Lower lobe of right lung (tissue), 2 donors: Measurements from ENCODE around the gene DOCK4. TPM values are rescaled to one million over a fixed set of nuclear protein-coding genes. Genes with fewer than 3 reads are reported as not detected.

Experiments
- ATAC-seq, 2 donors: fragments of 200-7000 bp; cut with Tn5 transposase; one replicate each; pipeline ENCODE4 v1.9.1; 2020 to 2022; ENCODE audit warnings: mild to moderate bottlenecking in 2 of 2, moderate library complexity in 2 of 2
- DNase-seq: peaks from one replicate; pipeline ENCODE4 v3.0.0-alpha.2; 2020
- H3K27ac ChIP-seq: fragments of 200-600 bp; one replicate; pipeline ENCODE4 v1.8.0; 2022
- H3K27me3 ChIP-seq: fragments of 200-600 bp; one replicate; pipeline ENCODE4 v1.8.0; 2022; ENCODE audit warnings: low read depth
- H3K36me3 ChIP-seq: fragments of 200-600 bp; one replicate; pipeline ENCODE4 v1.8.0; 2022; ENCODE audit warnings: mild to moderate bottlenecking
- H3K4me1 ChIP-seq: fragments of 200-600 bp; one replicate; pipeline ENCODE4 v1.8.0; 2022
- H3K4me3 ChIP-seq: fragments of 200-600 bp; one replicate; pipeline ENCODE4 v1.8.0; 2022; ENCODE audit warnings: mild to moderate bottlenecking
- H3K9me3 ChIP-seq: fragments of 200-600 bp; one replicate; pipeline ENCODE4 v1.8.0; 2022
- intact Hi-C: fragments of 100-400 bp; cut with DNase I; formaldehyde crosslinking; loops from one replicate; pipeline ENCODE4 v1.11.0; 2022
- total RNA-seq: library from RNA; stranded (reverse); fragmentation: NEBNext Ultra II Directional; extraction: Animal tissue kit (Norgen Biotek cat#: 25700); gene quantifications from one replicate; pipeline ENCODE4 v1.2.1, GENCODE V29; 2021
- TF ChIP-seq, protein P1 (sequence below): fragments of 200-600 bp; IDR thresholded peaks from one replicate; pipeline ENCODE4 v1.8.0; 2022; ENCODE audit warnings: antibody characterized with exemption, mild to moderate bottlenecking
- donor health status: DM: no; HTN: yes; CAD: no; lungs with severe emphysema.

The DOCK4 gene
- total RNA-seq, 1 donor from 2014 or later: 78.5 TPM

- no peaks in the 10 kb centered on the region for H3K27me3 ChIP-seq
- peak overlapping the region; percentile 4 for H3K27ac ChIP-seq
- H3K4me1 ChIP-seq: peaks cover 36% of the 10 kb centered on the region
- H3K9me3 ChIP-seq: no peaks in the 10 kb centered on the region
- DNase-seq (no peak), ATAC-seq (no peak)
- no peaks in the 10 kb centered on the region for H3K36me3 ChIP-seq
- TF ChIP-seq, protein P1, sequence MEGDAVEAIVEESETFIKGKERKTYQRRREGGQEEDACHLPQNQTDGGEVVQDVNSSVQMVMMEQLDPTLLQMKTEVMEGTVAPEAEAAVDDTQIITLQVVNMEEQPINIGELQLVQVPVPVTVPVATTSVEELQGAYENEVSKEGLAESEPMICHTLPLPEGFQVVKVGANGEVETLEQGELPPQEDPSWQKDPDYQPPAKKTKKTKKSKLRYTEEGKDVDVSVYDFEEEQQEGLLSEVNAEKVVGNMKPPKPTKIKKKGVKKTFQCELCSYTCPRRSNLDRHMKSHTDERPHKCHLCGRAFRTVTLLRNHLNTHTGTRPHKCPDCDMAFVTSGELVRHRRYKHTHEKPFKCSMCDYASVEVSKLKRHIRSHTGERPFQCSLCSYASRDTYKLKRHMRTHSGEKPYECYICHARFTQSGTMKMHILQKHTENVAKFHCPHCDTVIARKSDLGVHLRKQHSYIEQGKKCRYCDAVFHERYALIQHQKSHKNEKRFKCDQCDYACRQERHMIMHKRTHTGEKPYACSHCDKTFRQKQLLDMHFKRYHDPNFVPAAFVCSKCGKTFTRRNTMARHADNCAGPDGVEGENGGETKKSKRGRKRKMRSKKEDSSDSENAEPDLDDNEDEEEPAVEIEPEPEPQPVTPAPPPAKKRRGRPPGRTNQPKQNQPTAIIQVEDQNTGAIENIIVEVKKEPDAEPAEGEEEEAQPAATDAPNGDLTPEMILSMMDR: no peak
- no peak overlapping the region for H3K4me3 ChIP-seq
- intact Hi-C loops: no loop called here
Measured at GRCh38 chr7:112010994-112011393, 195.2 kb downstream of the DOCK4 start.

DNA sequence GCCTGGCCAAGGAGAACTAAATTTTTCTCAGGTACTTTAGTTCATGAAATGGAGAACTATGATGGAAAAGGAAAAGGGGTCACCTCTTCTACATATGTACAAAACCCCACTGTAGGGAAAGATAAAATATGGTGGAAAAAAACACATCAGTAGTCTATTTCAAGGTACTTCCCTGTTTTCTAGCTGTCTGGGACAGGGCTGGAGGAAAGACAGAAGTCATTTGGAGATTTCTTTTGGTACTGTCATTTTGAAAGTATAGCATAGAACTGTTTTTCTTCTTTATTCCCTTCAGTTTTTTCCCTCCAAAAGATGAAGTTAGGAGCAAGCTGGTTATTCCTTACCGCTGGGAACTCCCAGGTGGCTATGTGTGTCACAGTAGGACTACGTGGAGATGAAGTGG lies 196.1 kb downstream of the DOCK4 start:
- H3K27me3 ChIP-seq: no peaks in the 10 kb centered on the region
- no peak overlapping the region for H3K27ac ChIP-seq
- H3K4me3 ChIP-seq: no peak overlapping the region
- H3K9me3 ChIP-seq: no peaks in the 10 kb centered on the region
- TF ChIP-seq, protein P1: no peak
- H3K4me1 ChIP-seq: peaks cover 32% of the 10 kb centered on the region
- intact Hi-C loops: no loop called here
- H3K36me3 ChIP-seq: no peaks in the 10 kb centered on the region
- ATAC-seq: no peak
- DNase-seq: no peak

- intact Hi-C loops: no loop called here
- Histone ChIP-seq H3K4me3 (no peak overlapping the region), H3K9me3 (no peaks in the 10 kb centered on the region), H3K36me3 (no peaks in the 10 kb centered on the region), H3K4me1 (peaks cover 28% of the 10 kb centered on the region), H3K27me3 (no peaks in the 10 kb centered on the region), H3K27ac (no peak overlapping the region)
- TF ChIP-seq, protein P1: no peak
- ATAC-seq (no peak), DNase-seq (no peak)
Measured at GRCh38 chr7:112009081-112009480, 197.1 kb downstream of the DOCK4 start.

DNA sequence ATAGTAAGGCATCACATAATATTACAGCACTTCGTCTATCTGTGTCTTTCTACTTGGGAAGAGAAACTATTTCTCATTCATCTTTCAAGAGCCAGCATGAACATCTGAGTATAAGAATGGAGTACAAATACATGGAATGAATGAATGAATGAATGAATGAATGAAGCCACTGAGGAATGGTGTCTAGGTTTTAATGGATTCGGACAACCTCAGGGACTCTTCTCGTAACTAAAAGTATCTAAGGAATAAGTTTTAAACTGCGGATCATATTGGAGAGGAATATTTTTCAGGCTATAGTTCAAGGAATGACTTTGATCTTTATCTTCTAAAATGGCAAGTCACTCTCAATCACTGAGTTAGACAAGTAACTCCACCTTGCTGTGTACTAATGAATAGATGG lies 199.0 kb downstream of the DOCK4 start:
- Histone ChIP-seq H3K9me3 (no peaks in the 10 kb centered on the region), H3K36me3 (peaks cover 6% of the 10 kb centered on the region), H3K4me1 (peaks cover 25% of the 10 kb centered on the region), H3K4me3 (no peak overlapping the region), H3K27me3 (no peaks in the 10 kb centered on the region), H3K27ac (no peak overlapping the region)
- TF ChIP-seq, protein P1: no peak
- ATAC-seq: no peak
- DNase-seq: no peak
- intact Hi-C loops: no loop called here

DNA sequence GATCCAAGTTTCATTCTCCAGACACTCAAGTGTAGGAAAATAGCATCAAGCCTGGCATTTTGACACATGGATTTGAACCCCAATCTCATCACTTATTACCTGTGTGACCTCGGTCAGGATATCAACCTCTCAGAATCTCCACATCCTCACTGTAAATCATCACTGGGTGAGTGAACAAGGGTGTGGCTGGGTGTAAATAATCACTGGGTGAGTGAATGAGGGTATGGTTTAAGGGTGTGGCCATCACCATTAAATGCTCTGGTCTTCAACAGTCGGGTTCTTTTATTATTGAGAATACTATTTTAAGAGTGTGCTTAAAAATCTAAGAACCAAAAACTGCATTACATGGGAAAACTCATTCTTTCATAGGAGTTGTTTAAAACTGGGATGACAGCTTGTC lies 200.1 kb downstream of the DOCK4 start:
- H3K27ac ChIP-seq: no peak overlapping the region

More for the DNA sequence above, 200.1 kb downstream of the DOCK4 start:
- no peaks in the 10 kb centered on the region for H3K27me3 ChIP-seq
- peaks cover 6% of the 10 kb centered on the region for H3K36me3 ChIP-seq
- H3K4me3 ChIP-seq: no peak overlapping the region
- ATAC-seq (no peak), DNase-seq (no peak)
- no peaks in the 10 kb centered on the region for H3K9me3 ChIP-seq
- peaks cover 14% of the 10 kb centered on the region for H3K4me1 ChIP-seq
- intact Hi-C loops: no loop called here
- TF ChIP-seq, protein P1: no peak
